GM19193 (cell line): Measurements from ENCODE around the gene TRAPPC2L.

ENCODE experiments used
- POLR2A ChIP-seq: IDR thresholded peaks from 4 replicates; pipeline ENCODE4 v1.6.1; 2011; ENCODE audit not compliant: insufficient read depth, insufficient read length; ENCODE audit errors: extremely low read depth

TRAPPC2L gene

GRCh38 chr16:88828711-88829110 is 28.2 kb upstream of the TRAPPC2L start:
- TF ChIP-seq POLR2A = no peak

- no peak for TF ChIP-seq POLR2A
Observed at GRCh38 chr16:88830258-88830657, 26.7 kb upstream of the TRAPPC2L start.

- no peak for TF ChIP-seq POLR2A
Observed at GRCh38 chr16:88830783-88831182, 26.1 kb upstream of the TRAPPC2L start.

GRCh38 chr16:88831838-88832237 is 25.1 kb upstream of the TRAPPC2L start:
- no peak for TF ChIP-seq POLR2A

GRCh38 chr16:88833086-88833485 is 23.8 kb upstream of the TRAPPC2L start:
- no peak for TF ChIP-seq POLR2A

- TF ChIP-seq POLR2A = no peak
Observed at GRCh38 chr16:88834670-88835069, 22.3 kb upstream of the TRAPPC2L start.

- TF ChIP-seq POLR2A = no peak
Observed at GRCh38 chr16:88835383-88835782, 21.5 kb upstream of the TRAPPC2L start.

- no peak for TF ChIP-seq POLR2A
Observed at GRCh38 chr16:88835818-88836217, 21.1 kb upstream of the TRAPPC2L start.

GRCh38 chr16:88836791-88837190 is 20.1 kb upstream of the TRAPPC2L start:
- no peak for TF ChIP-seq POLR2A

- no peak for TF ChIP-seq POLR2A
Observed at GRCh38 chr16:88837806-88838205, 19.1 kb upstream of the TRAPPC2L start.

- no peak for TF ChIP-seq POLR2A
Observed at GRCh38 chr16:88838566-88838965, 18.4 kb upstream of the TRAPPC2L start.

GRCh38 chr16:88839026-88839529 is 17.8 kb upstream of the TRAPPC2L start:
- TF ChIP-seq POLR2A = no peak

GRCh38 chr16:88839745-88840599 is 17.0 kb upstream of the TRAPPC2L start:
- no peak for TF ChIP-seq POLR2A

- TF ChIP-seq POLR2A = no peak
Observed at GRCh38 chr16:88840600-88841215, 16.2 kb upstream of the TRAPPC2L start.

GRCh38 chr16:88841521-88842307 is 15.2 kb upstream of the TRAPPC2L start:
- no peak for TF ChIP-seq POLR2A
